ENCODE data around the gene PRELID2.

- TF ChIP-seq, protein P1, sequence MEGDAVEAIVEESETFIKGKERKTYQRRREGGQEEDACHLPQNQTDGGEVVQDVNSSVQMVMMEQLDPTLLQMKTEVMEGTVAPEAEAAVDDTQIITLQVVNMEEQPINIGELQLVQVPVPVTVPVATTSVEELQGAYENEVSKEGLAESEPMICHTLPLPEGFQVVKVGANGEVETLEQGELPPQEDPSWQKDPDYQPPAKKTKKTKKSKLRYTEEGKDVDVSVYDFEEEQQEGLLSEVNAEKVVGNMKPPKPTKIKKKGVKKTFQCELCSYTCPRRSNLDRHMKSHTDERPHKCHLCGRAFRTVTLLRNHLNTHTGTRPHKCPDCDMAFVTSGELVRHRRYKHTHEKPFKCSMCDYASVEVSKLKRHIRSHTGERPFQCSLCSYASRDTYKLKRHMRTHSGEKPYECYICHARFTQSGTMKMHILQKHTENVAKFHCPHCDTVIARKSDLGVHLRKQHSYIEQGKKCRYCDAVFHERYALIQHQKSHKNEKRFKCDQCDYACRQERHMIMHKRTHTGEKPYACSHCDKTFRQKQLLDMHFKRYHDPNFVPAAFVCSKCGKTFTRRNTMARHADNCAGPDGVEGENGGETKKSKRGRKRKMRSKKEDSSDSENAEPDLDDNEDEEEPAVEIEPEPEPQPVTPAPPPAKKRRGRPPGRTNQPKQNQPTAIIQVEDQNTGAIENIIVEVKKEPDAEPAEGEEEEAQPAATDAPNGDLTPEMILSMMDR (IDR thresholded peaks at IDR 0.05; ENCODE audit: extremely low read depth in 1 of 2, insufficient read depth in 1 of 2, low read depth in 1 of 2, low read length in 2 of 2): no peak
- TF ChIP-seq POLR2A (IDR thresholded peaks at IDR 0.05; ENCODE audit: low read depth, low read length) (no peak), EZH2 (IDR thresholded peaks at IDR 0.05; ENCODE audit: borderline replicate concordance, low read depth, low read length, severe bottlenecking) (no peak), POLR2AphosphoS5 (IDR thresholded peaks at IDR 0.05; ENCODE audit: insufficient read depth, low read depth, low read length) (no peak), FOS (IDR thresholded peaks at IDR 0.05; ENCODE audit: borderline replicate concordance, insufficient read depth, low read length) (no peak), MAX (IDR thresholded peaks at IDR 0.05; ENCODE audit: insufficient read depth, insufficient read length) (no peak), JUN (IDR thresholded peaks at IDR 0.05; ENCODE audit: borderline replicate concordance, insufficient read depth, insufficient read length, low read depth) (no peak), MYC (IDR thresholded peaks at IDR 0.05; ENCODE audit: low read depth, low read length) (no peak), GATA2 (IDR thresholded peaks at IDR 0.05; ENCODE audit: insufficient read depth, insufficient read length, low read depth, low read length) (no peak)
Observed at GRCh38 chr5:145834554-145834916, 607 bp downstream of the PRELID2 start.
